Activated naive CD4-positive, alpha-beta T cell treated with anti-CD3 and anti-CD28 coated beads, Interleukin-2, amount 50 U/mL, for 72 hours (primary cell): Measurements from ENCODE around the gene ATG9A. TPM values are rescaled to one million over a fixed set of nuclear protein-coding genes. Genes with fewer than 3 reads are reported as not detected.

Experiments
- ATAC-seq, 2 donors: fragments of 150-1000 bp; cut with Tn5 transposase; 2 replicates each; pipeline ENCODE4 v1.10.0; 2021; ENCODE audit warnings: mild to moderate bottlenecking in 2 of 2, moderate library complexity in 2 of 2
- DNase-seq, 2 donors: peaks; one replicate each; pipeline ENCODE4 v3.0.0; 2021 to 2022; ENCODE audit warnings: low spot score in 2 of 2
- H3K27ac Mint-ChIP-seq, 2 donors: one replicate each; pipeline ENCODE4 v1.8.0; 2022; ENCODE audit warnings: mild to moderate bottlenecking in 2 of 2, mixed read lengths in 2 of 2
- H3K36me3 Mint-ChIP-seq, 2 donors: one replicate each; pipeline ENCODE4 v1.8.0; 2022; ENCODE audit warnings: mixed read lengths in 2 of 2
- H3K9me3 Mint-ChIP-seq, 2 donors: one replicate each; pipeline ENCODE4 v1.8.0; 2022; ENCODE audit warnings: mixed read lengths in 2 of 2
- total RNA-seq, 2 donors: library from RNA; stranded (reverse); gene quantifications; one replicate each; pipeline ENCODE4 v1.2.3, GENCODE V29; 2022

The ATG9A gene
- total RNA-seq, 2 donors from 2014 or later: 49.1 to 80.6 TPM

DNA sequence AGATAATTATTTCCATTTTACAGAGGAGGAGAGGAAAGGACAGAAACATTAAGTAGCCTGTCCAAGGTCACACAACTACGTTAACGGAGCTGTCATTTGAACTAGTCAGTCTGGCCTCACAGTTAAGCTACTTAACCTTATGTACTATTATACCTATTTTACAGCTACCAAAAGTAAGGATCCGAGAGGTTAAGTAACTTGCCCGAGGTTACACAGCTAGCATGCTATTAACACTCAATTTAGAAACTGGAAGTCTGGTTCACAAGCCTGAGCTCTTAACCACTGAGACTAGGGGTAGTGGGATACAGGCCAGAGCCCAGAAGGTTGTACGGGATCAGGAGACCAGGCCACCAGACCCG, 15.3 kb upstream of the ATG9A start:
- ATAC-seq (no peak), DNase-seq (no peak)
- peak overlapping the region; percentile 97 to 99 for H3K27ac Mint-ChIP-seq
- peaks cover under 1 to 12% of the 10 kb centered on the region in 2 donors for H3K36me3 Mint-ChIP-seq
- no peaks in the 10 kb centered on the region for H3K9me3 Mint-ChIP-seq

DNA sequence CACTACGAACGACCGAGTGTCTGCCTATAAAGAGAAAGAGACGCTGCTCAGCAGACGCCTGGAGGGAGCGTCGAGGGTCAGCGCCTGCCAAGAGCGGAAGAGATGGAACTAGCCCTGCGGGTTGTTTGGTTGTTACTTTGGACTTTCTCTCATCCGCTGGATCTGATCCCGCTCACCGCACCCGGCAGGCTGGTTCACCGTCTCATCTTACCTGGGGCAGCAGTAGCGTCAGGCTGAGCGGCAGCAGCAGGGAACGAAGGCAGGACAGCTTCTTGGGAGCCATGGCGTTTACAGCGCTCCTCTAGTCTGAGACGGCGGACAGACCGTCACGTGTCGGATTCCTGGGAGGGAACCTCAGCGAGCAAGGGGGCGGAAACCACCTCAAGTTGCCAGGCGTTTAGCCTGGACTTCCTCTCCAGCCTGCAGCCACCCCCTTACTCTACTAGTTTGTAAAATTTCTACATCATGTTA, 13.9 kb upstream of the ATG9A start:
- ATAC-seq: no peak
- no peak overlapping the region for H3K27ac Mint-ChIP-seq

DNA sequence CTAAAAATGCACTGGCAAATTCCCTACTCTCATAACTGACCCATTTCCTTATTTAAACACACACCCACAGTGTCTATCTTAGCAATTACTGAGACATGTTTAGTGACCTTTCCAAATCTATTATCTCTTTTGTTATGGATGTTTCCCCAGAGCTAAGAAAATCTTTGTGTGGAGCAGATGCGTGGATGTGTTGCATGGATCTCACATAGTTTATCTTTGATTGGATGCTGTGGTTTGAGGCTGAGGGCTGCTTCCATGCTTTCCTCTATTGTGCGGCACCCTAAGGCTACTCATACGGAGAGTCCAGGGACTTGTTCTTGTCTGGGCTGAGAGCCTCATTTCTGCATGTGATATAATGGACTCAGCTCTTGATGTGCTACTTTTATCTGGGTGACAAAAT, 4.9 kb upstream of the ATG9A start:
- H3K36me3 Mint-ChIP-seq: peaks cover 48 to 66% of the 10 kb centered on the region in 2 donors
- ATAC-seq: no peak
- no peaks in the 10 kb centered on the region for H3K9me3 Mint-ChIP-seq
- H3K27ac Mint-ChIP-seq: peak overlapping the region; percentile 13 to 60
- DNase-seq: no peak

More for the DNA sequence above, 13.9 kb upstream of the ATG9A start:
- Mint-ChIP-seq H3K36me3 (peaks cover 0 to 6% of the 10 kb centered on the region in 2 donors), H3K9me3 (no peaks in the 10 kb centered on the region)
- no peak for DNase-seq

DNA sequence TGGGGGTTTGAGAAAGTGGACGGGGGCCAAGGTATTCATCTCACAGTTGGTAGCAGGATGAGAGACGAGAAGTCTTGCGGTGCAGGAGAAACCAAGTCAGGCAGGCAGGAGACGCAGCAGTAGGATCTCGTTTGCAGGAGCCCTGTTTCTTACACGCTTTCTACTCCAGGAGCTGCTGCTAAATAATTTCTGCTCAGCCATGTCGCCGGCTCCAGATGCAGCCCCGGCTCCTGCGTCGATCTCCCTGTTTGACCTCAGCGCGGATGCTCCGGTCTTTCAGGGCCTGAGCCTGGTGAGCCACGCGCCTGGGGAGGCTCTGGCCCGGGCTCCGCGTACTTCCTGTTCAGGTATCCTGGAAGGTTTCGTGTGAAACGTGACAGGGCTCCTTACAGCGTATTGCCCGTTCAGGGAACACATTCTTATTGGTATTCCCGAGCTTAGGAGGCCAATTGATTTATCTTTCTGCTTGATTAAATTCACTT, 664 bp upstream of the ATG9A start:
- peak; percentile 56 to 64 for DNase-seq
- H3K9me3 Mint-ChIP-seq: no peaks in the 10 kb centered on the region
- H3K27ac Mint-ChIP-seq: peak overlapping the region; percentile 93 to 95
- ATAC-seq: peak; percentile 14 to 47
- H3K36me3 Mint-ChIP-seq: peaks cover 39 to 70% of the 10 kb centered on the region in 2 donors

DNA sequence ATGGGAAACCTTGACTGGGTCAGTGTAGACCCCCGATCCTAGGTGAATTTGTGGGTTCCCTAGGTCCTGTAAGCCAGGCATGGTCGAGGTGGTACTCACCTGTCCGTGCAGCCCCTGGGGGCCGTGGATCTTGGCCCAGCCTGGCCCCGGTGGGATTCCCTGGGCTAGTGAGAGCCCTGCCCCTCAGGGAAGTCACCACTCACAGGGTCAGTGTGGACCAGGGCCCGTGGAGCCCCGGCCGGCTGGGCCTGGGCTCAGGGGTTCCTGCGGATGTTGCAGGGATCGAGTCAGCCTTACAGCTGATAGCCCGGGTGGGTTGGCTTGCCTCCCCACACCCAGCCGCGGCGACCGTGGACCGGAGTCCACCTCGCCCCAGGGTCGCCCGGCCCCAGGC, 528 bp downstream of the ATG9A start:
- DNase-seq: no peak
- ATAC-seq: no peak
- Mint-ChIP-seq H3K36me3 (peaks cover 41 to 69% of the 10 kb centered on the region in 2 donors), H3K27ac (peak overlapping the region; percentile 68 to 93), H3K9me3 (no peaks in the 10 kb centered on the region)

GRCh38 chr2:219228041-219228910, 1.2 kb downstream of the ATG9A start:
- Mint-ChIP-seq H3K9me3 (no peaks in the 10 kb centered on the region), H3K27ac (peak overlapping the region; percentile 68 to 93), H3K36me3 (peaks cover 42 to 64% of the 10 kb centered on the region in 2 donors)
- ATAC-seq (no peak), DNase-seq (no peak)

DNA sequence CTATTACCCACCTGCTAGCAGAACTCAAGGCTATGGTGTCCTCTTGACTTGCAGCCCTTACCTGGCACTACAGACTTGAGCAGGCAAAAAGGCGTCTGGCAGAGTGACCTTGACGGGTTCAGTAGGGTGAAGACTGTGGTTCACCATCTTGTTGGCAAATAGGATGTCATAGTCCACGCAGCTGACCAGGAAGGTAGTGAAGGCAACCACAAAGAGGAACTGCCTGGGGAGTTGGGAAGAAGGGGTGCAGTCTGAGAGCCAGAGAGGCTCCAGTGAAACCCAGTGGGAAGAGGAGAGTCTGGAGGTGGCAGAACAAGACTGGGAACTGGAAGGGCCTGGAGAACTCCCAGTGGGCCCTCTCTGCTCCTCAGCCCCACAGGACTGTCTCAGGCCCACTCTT, 4.1 kb downstream of the ATG9A start:
- DNase-seq (no peak), ATAC-seq (no peak)
- Mint-ChIP-seq H3K9me3 (no peaks in the 10 kb centered on the region), H3K36me3 (peaks cover 34% of the 10 kb centered on the region in 2 donors), H3K27ac (peak overlapping the region in 1 of 2 donors; percentile 10)

DNA sequence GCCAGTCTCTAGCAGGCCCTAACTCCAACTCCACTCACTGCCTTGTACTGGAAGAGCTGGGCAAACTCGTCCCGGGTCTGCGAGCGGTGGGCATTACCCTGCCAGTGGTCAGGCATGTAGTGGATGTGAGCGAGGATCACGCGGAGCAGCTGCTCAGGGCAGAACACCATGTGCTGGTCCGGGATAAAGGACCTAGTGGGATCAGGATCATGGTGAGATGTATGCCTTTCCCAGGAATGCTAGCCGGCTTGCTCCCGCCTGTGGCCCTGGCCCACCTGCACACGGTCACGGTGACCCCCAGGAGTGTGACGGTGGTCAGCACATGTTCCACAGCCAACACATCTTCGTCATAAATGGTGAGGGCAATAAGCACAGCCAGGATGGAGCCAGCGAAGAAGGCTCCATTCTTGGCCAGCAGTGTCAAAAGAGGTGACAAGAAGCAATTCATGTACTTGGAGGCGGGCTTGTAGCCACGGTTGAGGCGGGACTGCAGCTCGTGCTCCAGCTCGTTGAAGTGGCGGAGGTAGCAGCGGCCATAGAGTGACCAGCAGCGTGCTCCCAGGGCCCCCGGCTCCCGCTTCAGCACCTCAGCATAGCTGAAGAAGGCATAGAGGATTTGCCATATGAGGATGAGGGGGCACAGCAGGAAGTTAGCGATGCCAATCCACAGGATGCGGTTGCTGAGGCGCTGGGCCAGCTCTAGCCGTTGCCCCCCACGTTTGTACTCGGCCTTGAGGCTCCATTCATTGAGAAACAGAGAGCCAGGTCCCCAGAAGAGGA, 5.4 kb downstream of the ATG9A start:
- H3K36me3 Mint-ChIP-seq: peaks cover 29% of the 10 kb centered on the region in 2 donors
- H3K9me3 Mint-ChIP-seq: no peaks in the 10 kb centered on the region
- DNase-seq (no peak), ATAC-seq (no peak)
- H3K27ac Mint-ChIP-seq: no peak overlapping the region

DNA sequence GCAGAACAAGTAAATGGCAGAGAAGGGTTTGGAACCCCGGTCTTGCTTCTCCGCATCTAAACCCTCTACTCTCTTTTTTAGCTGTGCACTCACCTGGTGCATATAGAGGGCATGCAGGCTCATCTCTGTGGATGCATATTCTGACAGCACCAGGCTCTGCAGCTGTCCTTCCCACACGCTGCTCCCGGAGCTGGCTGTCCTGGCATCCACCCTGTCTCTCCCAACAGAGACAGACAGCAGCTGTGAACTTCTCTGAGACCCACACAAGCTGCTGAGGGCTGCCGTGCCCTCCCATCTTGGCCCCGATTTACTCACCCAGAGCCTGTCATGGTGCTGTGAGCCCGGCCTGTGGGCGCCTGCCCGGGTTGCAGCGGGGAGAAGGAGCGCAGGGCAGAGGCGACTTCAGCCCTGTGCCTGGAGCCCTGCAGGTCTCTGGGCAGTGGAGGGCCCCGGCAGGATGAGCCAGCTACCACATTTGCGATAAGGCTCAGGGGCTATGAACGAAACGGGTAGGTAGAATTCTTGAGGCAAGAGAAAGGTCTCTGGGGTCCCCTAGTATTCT, 7.4 kb downstream of the ATG9A start:
- DNase-seq: no peak
- peaks cover 23 to 29% of the 10 kb centered on the region in 2 donors for H3K36me3 Mint-ChIP-seq
- no peak for ATAC-seq
- H3K27ac Mint-ChIP-seq: no peak overlapping the region
- H3K9me3 Mint-ChIP-seq: no peaks in the 10 kb centered on the region

DNA sequence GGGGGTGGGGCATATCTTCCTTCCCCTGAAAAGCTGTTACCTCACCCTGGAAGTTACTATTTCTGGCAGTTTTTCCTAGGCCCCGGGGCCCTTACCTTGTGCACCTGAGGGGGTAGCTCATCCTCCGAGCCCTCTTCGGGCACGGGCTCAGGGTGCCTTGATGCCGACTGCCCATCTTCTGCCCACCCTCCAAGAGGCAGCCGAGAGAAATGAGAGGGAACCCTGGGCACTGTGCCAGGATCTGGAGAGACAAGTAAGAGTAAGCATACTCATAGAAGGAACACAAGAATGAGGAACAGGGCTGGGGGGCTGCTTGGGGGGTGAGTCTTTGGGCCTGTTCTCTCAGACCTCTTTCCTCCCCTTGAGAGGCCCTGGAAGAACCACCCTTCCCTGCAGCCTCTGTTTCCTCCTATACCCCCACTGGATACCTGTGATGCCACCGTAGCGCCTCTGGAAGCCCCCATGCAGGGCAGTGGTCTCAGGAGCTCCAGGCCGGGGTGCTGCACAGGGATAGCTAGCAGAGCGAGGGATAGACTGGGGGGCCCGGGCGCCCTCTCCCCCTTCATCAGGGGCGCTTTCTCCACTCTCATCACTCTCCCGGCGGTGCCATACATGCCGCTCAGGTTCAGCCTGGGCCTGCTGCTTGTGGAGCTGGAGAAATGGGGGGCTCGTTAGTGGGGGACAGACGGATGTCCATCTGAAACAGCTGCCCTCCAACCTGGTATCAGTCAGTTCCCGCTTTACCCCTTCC, 8.6 kb downstream of the ATG9A start:
- ATAC-seq (no peak), DNase-seq (no peak)
- H3K27ac Mint-ChIP-seq: peak overlapping the region in 1 of 2 donors; percentile 61
- peaks cover 23 to 29% of the 10 kb centered on the region in 2 donors for H3K36me3 Mint-ChIP-seq
- no peaks in the 10 kb centered on the region for H3K9me3 Mint-ChIP-seq

- DNase-seq (no peak), ATAC-seq (no peak)
- Mint-ChIP-seq H3K27ac (peak overlapping the region; percentile 37 to 61), H3K36me3 (peaks cover 20 to 25% of the 10 kb centered on the region in 2 donors), H3K9me3 (no peaks in the 10 kb centered on the region)
Measured at GRCh38 chr2:219219784-219220532, 9.5 kb downstream of the ATG9A start.

GRCh38 chr2:219218732-219219701, 10.4 kb downstream of the ATG9A start, which contains the start of gene ABCB6:
Gene ABCB6, minus strand, starts transcription at chr2:219218958. Its CDS starts 285 bp downstream, at chr2:219218673.
- H3K9me3 Mint-ChIP-seq: no peaks in the 10 kb centered on the region
- ATAC-seq: peak; percentile 83 to 87

DNA sequence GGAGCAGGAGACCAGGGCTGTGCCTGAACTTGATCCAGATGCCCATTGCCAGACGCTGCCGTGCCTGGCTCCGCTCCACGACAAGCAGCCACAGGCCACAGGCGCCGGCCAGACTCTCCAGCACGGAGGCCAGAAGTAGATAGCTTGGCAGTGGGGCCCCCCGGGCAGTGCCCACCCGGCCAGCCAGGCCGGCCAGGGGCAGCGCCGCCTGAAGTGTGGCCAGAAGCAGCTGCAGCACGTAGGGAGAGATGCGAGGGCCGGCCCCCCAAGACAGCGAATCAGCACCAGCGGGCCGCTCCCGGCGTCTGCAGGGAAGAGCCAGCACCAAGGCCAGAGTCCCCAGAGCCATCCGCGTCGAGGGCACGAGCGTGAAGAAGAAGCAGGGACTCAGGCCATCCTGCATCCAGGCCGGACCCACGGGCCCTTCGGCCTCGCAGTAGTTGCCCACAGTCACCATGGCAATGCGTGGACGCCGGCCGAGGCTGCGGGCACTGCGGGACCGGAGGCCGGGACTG, 11.2 kb downstream of the ATG9A start:
- H3K9me3 Mint-ChIP-seq: no peaks in the 10 kb centered on the region
- DNase-seq (peak; percentile 25 to 64), ATAC-seq (peak; percentile 48 to 53)
- H3K27ac Mint-ChIP-seq: peak overlapping the region; percentile 82 to 83
- peaks cover 16 to 26% of the 10 kb centered on the region in 2 donors for H3K36me3 Mint-ChIP-seq

More at GRCh38 chr2:219218732-219219701, 10.4 kb downstream of the ATG9A start, which contains the start of gene ABCB6:
- peak; percentile 87 to 91 for DNase-seq
- Mint-ChIP-seq H3K36me3 (peaks cover 22 to 24% of the 10 kb centered on the region in 2 donors), H3K27ac (peak within 1 kb of the TSS; percentile 82 to 83)

GRCh38 chr2:219216535-219216915, 12.9 kb downstream of the ATG9A start:
- ATAC-seq (no peak), DNase-seq (no peak)
- Mint-ChIP-seq H3K27ac (peak overlapping the region in 1 of 2 donors; percentile 36), H3K36me3 (peaks cover 15 to 42% of the 10 kb centered on the region in 2 donors), H3K9me3 (no peaks in the 10 kb centered on the region)
